NOMO-1 treated with dmso at 0.1 percent for 144 hours (cell line): Measurements from ENCODE around the gene PIK3IP1.

Source experiments
- DNase-seq: peaks from one replicate; lab custom pipeline; 2025; ENCODE audit not compliant: unreplicated experiment; lab: John Stamatoyannopoulos, UW

Gene PIK3IP1

DNA sequence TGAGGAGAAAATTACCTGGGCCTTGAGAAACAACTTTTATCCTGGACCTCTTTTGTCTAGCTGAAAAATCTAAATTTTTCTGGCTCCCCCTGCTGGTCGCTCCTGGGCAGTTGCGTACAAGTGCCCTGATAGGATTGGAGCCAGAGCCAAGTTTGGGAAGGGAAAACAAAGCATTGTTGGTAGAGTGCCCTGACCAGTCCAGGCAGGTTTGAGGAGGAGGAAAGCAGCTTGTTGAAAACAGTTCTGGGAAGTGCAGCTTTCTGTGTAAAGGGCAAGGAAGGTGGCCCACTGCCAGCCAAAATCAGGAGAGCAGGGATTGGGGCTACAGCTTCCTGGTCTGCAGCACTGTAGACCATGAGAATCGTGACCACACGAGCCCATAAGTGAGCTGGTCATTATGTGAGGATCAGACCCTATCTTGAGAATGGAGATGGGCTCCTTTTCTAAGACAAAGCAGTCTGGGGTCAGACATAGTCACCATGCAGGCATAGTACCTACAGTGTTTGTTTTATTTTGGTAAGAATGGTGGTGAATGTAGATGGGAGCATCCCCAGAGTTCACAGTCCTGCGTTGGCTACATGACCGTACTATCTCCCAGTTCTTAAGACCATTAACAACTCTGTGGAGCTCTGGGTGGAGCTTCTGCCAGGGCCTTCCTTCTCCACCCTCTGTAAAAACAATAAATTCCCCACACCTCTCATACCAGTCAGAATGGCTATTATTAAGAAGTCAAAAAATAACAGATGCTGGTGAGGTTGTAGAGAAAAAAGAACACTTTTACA is 21.3 kb upstream of the PIK3IP1 start:
- no peak for DNase-seq

DNA sequence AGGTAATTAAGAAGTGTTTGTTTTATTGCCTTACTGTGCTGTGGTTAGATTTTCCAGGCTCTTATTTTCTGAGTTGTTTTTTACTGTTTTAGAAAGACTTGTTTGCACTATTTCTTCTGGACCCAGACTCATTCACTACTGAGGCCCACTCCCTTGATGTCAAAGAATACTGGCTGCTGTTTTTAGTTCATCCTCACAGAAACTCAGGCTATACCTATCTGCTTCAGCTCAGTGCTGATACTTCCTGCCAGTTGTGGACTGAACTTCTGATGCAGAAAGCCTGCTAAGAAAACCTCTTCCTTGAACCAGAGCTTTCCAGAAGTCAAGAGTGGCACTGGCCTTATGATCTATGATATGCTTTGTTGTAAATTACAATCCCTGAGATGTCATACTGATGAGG is 15.9 kb upstream of the PIK3IP1 start:
- no peak for DNase-seq

DNA sequence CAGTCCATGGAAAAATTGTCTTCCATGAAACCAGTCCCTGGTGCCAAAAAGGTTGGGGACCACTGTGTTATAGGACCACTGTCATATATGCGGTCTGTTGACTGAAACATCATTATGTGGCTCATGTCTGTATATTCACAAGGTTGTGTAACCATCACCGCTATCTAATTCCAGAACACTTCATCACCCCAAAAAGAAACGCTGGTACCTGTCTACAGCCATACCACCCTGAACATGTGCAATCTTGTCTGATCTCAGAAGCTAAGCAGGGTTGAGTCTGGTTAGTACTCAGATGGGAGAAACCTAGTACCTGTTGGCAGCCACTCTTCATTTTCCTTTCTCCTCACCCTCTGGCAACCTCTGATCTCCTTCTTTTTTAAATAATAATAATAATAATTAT is 12.9 kb upstream of the PIK3IP1 start:
- DNase-seq = no peak

DNA sequence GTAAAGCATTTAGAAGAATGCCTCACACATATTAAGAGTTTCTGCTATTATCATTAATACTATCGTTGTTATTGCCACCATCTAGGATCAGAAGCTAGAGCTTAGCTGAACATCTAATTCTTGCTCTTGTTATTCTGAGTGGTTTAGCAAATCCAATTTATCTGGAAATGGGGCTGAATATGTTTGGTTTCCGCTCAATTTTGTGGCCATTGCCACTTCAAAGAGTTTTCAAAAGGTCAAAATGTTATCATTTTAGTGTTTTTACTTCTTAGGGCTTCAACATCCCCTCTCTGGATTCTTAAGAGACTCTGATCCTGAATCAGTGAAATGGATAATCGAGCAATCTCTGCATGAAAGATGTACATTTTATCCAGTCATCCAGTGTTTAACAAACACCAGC is 10.2 kb upstream of the PIK3IP1 start:
- no peak for DNase-seq

DNA sequence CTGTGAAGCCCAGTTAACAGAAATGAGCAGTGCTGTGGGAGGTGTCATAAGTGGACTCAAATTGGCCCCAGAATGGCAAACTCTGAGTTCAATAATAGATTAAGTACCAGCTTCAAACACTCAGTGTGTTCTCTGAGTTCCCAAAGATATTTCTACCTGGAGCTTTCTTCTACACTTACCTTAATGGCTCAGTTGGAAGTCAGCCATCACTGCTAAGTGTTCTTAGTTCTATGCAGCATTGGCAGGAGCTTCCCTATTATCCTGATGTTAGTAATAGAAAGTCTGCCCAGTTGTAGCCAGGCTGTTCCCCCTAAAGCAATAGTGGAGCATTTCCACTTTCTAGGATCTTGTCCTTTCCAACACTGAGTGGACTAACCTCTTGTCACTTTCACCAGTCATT is 9.7 kb upstream of the PIK3IP1 start:
- no peak for DNase-seq

DNA sequence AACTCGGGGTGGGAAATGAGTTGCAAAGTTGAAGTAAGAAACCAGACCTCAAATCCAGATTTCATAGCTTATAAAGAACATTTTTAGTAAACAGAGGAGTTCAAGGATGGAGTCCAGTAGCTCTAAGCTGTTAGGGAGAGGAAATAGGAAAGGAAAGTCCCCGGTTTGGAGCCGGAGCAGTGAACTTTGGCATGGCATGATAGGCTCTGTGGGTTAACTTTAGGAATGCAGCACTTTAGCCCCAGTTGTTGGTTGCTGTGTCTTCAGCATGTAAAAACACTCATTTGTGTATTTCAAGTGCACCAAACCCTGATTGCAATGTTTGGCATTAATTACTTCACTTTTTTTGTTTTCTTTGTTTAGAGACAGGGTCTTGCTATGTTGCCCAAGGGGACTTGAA is 8.6 kb upstream of the PIK3IP1 start:
- DNase-seq = no peak

DNA sequence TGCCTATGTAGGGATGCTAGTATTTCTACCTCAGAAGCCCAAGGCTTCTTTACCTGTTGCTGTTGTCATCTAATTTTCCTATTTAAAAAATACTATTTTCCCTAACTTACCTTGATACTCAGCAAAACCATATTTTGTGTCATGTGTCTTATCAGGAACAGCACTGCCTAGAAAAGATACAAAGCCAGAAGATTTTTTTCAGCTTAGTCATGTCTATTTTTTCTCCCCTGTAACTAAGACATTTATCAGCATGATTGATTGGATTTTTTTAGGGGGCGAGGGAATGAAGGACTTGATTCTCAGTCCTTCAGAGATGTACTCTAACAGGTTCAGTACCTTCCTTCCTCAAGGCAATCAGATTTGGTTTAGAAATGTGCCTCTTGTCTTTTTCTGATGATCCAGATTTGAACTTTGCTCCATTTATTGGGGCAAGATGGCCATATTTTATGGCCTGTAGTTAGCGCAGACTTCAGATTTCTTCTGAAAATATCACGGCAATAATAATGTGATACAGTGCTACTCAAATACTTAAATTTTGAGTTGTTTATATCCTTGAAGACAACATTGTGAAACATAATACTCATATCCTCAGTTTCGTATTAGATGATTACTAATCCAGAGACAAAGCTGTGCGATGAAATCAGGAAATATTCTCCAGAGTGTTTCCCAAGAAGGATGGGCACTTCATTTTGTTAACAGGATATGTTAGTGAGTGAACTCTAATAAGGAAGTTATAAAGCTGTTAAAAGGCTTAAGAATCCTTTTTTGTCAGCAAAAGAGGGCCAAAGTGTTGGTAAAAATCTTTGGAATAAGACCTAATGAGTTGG is 3.8 kb upstream of the PIK3IP1 start:
- DNase-seq = no peak

DNA sequence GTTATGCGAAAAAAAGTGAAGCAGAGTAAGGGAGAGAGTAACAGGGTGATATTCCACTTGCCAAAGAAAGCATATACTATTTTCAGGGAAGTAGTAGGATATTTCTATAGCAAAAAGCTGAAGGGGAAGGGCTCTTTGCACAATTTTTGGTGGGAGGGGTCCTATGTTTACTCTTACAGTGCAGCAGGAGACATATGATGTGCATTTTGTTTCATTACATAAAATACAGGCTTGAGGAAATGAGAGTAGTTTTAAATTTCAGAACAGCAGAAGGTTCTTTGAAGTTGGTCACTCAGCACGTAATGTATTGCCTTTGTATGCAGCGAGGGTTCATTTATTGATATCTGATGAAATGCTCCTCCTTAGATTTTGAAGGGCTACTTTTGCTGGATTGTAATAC is 3.1 kb upstream of the PIK3IP1 start:
- no peak for DNase-seq

DNA sequence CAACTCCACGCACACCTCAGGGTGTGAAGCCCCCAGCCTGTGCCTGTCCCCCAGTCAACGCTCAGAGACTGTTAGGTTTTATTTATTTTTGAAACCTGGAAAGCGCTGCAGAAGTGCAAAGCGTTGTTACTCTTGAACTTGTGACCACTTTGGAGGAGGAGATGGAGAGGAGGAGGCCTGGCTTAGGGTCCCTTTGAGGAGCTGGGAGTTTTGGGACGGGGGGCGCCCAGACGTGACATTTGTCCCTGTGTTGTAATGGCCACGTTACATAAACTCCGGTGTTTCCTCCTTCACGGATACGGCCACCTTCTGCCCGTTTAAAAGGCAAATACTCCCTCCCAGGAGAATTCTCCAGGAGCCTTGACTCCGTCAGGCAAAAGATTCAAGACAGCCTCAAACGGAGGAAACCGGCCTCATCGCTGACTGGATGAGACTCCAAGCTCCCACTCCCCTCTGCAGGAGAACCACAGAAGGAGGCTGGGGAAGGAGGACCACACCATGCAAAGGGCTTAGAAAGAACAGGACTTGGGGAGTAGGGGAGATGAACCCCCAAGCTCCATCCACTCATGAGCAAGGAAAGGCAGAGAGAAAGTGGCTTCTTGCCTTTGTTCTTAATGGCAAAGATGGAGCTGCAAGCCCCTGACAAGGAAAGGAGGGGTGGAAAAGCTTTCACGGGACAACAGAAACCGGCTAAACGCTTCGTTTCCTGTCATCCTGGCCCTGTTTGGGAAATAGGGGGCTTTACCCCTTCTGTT is 630 bp downstream of the PIK3IP1 start:
- DNase-seq = no peak

DNA sequence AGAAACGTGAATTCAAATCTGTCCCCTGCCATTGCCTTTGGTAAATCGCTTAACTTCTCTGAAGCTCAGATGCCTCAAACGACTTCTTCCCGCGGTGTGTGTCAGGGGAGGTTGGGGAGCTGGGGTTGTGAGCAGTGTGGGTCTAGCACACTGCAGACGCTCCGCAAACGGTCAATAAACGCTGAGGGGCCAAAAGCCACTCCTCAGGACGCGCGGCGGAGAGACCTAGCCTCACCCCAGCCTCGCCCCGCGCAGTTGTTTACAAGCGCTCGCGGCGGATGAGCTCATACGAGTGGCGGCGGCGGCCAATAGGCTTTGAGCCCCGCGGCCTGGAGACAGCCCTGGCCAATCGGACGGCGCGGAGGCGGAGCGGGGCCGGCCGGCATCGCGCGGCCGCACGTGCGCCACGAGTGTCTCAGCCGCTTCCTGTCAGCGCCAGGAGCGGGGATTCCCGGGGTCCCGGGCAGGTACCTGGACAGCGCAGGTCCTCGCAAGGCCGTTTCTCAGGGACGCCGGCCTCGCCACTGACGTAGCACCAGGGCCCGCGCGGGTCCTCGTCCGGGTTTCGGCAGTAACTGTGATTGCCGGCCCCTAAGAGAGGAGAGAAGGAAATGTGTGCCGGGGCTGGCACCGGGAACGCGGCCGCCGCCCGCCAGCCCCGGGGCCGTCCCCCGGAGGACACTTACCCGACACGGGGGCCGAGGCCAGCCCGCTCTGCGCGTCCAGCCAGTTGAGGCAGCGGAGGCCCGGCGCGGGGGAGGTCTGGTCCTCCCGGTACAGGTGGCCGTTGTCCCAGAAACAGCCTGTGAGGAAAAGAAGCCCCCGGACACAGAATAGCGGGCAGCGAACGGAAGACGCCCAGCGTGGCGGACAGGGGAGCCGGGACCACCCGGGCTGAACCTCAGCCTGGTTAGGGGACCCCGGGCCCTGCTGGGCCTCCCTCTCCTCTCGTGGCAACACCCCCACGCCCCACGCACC is 1.5 kb downstream of the PIK3IP1 start:
- DNase-seq = peak; percentile 92

DNA sequence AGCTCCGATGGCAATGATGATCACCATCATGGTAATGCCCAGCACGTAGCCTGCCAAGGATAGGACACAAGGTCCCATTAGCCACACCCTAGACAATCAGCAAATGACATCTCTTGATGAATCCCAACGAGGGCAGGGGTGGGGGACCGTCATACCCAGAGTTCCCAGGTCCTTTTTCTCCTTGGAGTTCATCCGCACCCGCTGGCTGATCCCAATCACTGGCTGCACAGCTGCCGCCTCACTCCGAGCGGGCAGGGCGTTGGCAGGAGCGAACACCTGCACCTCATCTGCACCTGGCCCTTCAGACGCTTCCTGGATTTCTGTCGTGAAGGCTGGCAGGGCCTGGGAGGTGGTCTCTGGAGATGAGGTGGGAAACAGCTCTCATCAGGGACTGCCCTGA is 2.9 kb downstream of the PIK3IP1 start:
- no peak for DNase-seq

DNA sequence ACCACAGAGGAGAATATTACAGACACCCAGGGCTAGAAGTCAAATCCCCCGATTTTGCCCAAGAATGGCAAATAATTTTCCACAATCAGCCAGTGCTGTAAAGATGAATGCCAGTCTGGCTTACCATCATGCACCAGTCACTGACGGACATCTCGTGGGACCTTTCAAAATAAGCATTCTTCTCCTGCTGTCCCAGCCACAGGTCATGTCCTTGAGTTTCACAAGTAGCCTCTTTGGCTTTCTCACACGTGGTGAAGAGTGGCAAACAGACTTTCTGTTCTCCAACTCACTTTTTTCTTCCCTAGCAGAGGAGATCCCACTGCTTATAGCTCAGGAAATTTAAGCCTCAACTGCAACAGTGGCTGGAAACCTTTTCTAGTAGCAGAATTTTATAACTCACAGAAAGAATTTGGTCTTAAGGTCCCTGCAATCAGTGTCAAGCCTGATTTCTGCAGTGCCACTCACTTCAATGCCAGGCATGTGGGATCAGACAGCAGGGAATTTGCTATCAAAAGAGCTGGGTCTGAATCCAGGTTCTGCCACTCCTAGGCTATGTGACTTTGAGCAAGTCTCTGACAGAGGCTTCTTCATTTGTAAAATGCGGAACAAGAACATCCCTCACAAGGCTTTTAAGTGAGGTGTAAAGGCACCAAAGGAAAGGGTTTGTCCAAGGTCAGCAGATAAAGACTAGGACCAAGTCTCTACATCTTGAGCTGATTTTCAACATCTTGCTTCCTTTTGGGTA is 3.6 kb downstream of the PIK3IP1 start:
- no peak for DNase-seq

DNA sequence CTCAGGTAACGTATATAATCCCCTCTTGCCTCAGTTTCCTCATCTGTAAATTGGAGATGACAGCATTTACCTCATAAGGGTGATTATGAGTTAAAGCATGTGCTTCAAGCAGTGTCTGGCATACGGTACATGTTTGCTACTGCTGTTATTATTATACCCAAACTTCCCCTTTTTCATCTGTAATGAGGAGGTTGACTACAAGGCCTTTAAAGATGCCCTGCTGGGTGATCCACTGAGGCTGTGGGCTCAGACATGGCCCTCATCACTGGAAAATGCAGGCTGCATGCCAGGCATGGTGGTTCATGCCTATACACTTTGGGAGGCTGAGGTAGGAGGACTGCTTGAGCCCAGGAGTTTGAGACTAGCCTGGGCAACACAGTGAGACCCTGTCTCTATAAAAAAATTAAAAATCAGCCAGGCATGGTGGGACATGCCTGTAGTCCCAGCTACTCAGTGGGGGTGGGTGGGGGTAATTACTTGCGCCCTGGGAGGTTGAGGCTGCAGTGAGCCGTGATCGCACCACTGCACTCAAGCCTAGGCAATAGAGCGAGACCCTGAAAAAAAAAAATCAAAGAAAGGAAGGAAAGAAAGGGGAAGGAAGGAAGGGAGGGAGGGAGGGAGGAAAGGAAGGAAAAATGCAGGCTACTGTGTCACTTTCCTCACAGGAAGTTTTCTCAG is 4.3 kb downstream of the PIK3IP1 start:
- peak; percentile 3 for DNase-seq

DNA sequence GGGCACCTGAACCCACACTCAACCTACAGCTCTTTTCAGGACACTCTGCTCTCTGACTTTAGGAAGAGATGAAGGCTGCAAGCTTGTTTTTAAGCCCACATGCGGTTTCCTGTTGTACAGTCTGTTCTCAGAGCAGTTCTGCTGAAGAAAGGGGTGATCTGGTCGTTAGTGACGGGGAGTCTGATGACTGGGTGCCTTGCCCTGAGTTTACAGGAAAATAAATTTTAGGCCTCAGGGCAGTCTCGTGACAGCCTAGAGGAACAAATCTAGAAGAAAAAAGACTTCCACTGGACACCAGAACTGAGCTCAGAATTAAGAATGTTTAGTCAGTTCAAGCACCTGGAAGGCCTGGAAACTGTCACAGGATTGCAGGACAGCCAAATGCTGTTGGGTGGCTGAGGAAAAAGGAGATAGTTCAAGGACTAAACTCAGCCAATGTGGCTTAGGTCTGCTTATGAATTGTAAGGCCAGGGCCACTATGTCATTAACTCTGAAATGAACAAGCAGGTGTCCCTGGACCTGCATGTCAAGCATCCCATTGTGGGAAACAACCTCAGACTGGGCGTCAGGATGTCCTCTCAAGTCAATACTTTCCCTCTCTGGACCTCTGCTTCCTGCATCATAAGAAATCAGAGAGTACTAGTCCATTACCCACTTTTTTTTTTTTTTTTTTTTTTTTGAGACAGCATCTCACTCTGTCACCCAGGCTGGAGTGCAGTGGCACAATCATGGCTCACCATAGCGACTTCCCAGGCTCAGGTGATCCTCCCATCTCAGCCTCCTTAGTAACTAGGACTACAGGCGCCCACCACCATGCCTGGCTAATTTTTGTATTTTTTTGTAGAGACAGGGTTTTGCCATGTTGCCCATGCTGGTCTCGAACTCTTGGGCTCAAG is 5.7 kb downstream of the PIK3IP1 start:
- DNase-seq = no peak

DNA sequence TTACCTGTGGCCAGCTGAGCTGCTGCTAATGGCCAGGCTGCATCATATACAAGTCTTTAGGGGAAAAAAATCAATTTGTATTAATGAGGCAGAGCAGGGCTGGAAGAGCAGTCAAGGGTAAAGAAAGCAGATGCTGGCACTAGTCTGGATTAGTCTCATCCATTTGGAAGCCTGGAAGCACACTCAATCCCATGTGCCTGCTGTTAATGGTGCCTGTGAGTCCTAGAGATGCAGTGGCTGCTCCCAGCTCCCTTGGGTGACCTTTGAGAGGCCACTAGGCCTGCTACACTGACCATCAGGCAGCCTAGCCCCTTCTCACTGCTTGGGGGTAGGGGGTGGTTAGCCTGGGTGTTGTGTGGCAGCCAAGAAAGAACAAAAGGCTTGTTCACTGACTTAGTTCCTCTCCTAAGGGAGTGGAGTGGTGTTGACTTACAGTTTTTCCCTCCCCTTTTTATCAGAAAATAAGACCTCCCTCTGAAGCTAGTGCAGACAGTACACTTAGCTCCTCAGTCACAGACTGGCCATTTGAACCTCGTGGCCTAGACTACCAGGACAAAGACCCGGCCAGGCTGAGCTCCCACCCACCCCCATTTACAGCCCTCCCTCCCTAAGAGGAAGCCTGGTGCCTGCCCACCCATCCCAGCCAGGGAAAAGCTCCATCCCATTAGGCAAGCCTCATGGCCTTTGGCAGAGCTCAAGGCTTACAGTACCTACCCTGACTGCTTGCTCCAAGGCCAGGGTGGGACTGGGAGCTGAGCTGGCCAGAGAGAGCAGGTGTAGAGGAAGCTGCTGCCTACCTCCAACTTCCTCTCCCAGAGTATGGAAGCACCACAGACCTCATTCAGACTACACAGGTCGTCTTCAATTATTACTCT is 7.8 kb downstream of the PIK3IP1 start:
- no peak for DNase-seq

DNA sequence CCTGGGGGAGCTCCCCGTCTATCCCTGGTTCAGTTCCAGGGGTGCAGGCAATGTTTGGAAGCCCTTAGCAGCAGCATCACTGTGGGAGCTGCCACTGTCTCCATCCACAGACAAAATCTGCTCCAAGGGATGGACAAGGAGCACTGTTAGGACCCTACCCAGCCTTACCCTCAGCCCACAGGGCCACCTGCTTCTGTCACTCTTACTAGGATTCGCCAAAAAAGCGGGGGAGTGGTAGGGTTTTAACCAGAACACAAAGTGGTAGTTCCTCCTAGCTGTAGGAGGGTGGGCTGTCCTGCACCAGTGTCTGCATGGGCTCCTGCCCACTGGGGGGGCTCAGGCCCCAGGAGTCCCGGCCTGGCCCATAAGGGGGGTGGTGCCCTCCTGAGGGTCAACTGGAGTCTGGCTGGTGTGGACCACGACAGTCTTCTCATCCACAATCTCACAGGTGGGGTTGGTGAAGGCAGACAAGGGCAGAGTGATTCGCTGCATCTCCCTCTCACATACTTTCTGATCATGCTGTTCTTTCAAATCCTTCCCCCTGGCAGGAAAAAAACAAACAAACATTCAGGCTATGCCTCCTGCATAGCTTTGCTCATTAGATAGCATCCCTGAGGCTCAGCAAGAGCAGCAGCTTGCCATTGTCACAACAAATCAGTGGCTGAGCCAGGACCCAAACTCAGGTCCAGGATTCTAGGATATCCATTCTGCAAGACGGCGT is 9.4 kb downstream of the PIK3IP1 start:
- no peak for DNase-seq

DNA sequence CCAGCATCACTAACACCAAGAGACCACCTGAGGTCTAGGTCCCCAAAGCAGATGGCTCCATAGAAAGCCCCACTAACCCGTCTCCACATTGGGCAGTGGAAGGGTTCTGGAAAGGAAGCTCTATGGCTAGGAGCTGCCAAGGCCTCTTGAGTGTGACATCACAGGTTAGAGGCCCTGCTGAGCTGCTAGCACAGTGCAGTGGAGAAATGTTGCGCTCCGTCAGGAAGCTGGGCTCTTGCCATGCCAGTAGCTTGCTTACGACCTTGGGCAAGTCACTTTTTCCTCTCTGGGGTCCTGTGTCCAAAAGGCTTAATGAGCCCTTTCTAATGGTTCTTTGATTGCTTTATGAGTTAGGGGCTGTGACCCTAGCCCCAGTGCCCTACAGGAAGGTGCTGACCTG is 10.6 kb downstream of the PIK3IP1 start:
- no peak for DNase-seq
